ENCODE data around the gene IL4.
A peak's percentile ranks its signal among the peaks of the same experiment; 100 is the strongest.

IL4 gene

DNA sequence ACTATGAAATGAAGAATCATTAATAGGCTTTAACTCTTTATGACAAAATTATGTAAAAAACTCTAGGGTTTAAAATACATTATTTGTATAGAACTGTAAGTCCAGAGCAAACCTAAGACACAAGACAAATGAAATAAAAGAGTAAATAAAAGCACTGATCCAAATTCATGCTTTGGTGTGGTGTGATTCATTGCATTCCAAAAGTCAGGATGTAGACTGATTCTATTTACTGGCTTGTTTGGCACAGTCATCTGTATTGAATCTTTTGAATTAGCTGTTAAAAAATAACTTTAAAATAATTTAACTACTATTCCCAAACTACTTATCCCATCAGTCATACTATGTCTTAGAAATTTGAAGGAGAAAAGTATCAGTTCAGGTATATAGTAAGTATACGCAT lies 31.1 kb downstream of the IL4 start:
- DNase-seq = peak in 1 of 2 experiments; percentile 15

DNA sequence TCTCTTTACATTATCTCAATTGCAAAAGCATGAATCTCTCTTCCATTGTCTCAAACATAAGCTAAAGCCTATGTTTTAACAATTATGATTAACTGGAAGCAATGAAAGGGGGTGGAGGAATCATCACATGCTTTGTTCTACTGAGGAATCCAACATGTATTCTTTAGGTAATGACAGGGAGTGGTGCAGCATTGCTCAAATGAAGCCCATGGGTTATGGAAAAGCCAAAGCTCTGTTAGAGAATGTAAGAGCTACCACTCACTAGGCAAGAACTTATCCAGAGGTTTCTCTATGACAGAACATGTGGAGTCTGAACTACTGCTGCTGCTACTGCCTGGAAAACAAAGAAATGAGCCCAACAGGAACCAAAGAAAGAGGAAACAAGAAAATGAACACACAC lies 34.9 kb downstream of the IL4 start:
- DNase-seq = no peak

GRCh38 chr5:132714456-132715307 lies 40.9 kb downstream of the IL4 start:
- DNase-seq = peak in 1 of 2 experiments; percentile 50

- no peak for DNase-seq
Observed at GRCh38 chr5:132718544-132719312, 44.9 kb downstream of the IL4 start.

- DNase-seq = no peak
Observed at GRCh38 chr5:132725745-132726144, 52.0 kb downstream of the IL4 start.

DNA sequence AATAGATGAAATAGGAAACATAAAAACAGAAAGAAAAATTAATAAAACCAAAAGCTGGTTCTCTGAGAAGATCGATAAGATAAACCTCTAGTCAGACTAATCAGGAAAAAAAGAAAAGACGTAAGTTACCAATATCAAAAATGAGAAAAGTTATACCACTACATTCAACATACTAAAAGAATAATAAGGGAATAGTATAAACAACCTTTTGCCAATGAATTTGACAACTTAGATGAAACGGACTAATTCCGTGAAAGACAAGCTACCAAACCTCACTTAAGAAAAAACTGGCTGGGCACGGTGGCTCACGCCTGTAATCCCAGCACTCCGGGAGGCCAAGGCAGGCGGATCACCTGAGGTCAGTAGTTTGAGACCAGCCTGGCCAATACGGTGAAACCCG lies 56.1 kb downstream of the IL4 start:
- DNase-seq = no peak

Measured in SW 1271 (cell line).